ENCODE data around the gene FYTTD1. TPM values are rescaled to one million over a fixed set of nuclear protein-coding genes. Genes with fewer than 3 reads are reported as not detected.
A peak's percentile ranks its signal among the peaks of the same experiment; 100 is the strongest.

Gene FYTTD1
- total and polyA plus RNA-seq, 10 donors, result 10.9 to 52.6 (median 30.1) TPM

DNA sequence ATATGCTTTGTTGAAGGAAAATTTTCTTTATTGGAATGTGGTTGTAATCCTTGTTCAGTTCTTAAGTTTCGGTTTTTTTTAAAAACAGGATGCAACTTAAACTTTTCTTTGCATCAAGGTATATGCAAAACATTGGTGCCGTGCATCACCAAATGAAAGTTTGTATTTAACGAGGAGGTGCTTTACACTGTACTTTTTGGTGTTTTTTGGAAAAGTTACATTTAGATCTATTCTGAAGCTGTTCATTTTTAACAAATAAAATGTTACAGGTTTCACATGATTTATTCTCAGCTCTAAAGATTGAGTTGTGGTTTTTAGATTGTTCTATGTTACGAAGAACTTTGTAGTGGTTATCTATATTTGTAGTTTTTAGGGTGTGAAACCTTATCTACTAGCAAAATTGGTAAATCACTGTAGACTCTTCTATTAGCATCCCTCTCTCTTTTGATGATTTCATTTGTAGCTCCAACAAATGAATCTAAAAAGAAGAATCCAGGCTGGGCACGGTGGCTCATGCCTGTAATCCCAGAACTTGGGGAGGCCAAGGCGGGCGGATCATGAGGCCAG, 34.4 kb downstream of the FYTTD1 start:
- Histone ChIP-seq H3K4me1 (peaks cover 0 to 21% (median 0%) of the 10 kb centered on the region in 6 donors), H3K27ac (peak overlapping the region in 2 of 8 donors; percentile 7 to 35), H3K4me3 (no peak overlapping the region), H3K36me3 (peaks cover 0 to 85% (median 23%) of the 10 kb centered on the region in 6 donors), H3K9me3 (no peaks in the 10 kb centered on the region), H3K27me3 (replicated peaks in 1 of 7) (no peaks in the 10 kb centered on the region)
- no peak for DNase-seq
- 72 to 89% (median 84%) methylated on average over 7 of the region's 7 CpGs for WGBS, 5 donors
- intact Hi-C loops (cut with DNase I; ENCODE audit: low total_unique reads), result no loop called here
- TF ChIP-seq POLR2AphosphoS5 (IDR thresholded peaks at IDR 0.05), result no peak
- TF ChIP-seq POLR2A (IDR thresholded peaks at IDR 0.05), result no peak
- TF ChIP-seq, protein P1, sequence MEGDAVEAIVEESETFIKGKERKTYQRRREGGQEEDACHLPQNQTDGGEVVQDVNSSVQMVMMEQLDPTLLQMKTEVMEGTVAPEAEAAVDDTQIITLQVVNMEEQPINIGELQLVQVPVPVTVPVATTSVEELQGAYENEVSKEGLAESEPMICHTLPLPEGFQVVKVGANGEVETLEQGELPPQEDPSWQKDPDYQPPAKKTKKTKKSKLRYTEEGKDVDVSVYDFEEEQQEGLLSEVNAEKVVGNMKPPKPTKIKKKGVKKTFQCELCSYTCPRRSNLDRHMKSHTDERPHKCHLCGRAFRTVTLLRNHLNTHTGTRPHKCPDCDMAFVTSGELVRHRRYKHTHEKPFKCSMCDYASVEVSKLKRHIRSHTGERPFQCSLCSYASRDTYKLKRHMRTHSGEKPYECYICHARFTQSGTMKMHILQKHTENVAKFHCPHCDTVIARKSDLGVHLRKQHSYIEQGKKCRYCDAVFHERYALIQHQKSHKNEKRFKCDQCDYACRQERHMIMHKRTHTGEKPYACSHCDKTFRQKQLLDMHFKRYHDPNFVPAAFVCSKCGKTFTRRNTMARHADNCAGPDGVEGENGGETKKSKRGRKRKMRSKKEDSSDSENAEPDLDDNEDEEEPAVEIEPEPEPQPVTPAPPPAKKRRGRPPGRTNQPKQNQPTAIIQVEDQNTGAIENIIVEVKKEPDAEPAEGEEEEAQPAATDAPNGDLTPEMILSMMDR (IDR thresholded peaks at IDR 0.05 in 8 of 11, conservative IDR thresholded peaks at IDR 0.05 in 3 of 11), result no peak

DNA sequence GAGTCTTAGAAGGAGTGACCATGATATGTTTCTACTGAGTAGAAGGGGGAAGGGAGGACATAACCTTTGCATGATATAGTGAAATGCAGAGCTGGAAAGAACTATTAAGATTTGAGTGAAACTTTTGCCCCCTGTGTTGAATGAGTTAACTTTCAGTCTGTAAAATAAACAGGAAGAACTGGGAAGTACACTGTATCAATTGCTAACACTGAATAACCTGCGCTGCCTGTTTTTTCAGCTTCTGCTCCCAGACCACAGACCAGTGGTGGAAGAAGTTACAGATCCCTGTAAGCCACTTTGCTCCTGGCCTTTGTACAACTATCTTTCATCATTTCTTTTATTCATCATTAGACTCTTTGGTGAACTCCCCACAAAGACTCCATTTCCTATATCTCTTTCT, 37.7 kb downstream of the FYTTD1 start:
- no peak overlapping the region for H3K4me3 ChIP-seq
- intact Hi-C loops (cut with DNase I; ENCODE audit: low total_unique reads), result no loop called here
- no peak for DNase-seq
- TF ChIP-seq, protein P1 (IDR thresholded peaks at IDR 0.05 in 8 of 11, conservative IDR thresholded peaks at IDR 0.05 in 3 of 11), result no peak
- TF ChIP-seq POLR2AphosphoS5 (IDR thresholded peaks at IDR 0.05) (no peak), POLR2A (IDR thresholded peaks at IDR 0.05) (no peak)
- 72 to 90% (median 85%) methylated on average over 1 of the region's 1 CpG for WGBS, 5 donors
- H3K36me3 ChIP-seq, result peaks cover 0 to 52% (median 6%) of the 10 kb centered on the region in 6 donors
- no peak overlapping the region for H3K27ac ChIP-seq
- no peaks in the 10 kb centered on the region for H3K27me3 ChIP-seq (replicated peaks in 1 of 7)
- H3K9me3 ChIP-seq, result no peaks in the 10 kb centered on the region
- peaks cover 0 to 37% (median 10%) of the 10 kb centered on the region in 6 donors for H3K4me1 ChIP-seq

DNA sequence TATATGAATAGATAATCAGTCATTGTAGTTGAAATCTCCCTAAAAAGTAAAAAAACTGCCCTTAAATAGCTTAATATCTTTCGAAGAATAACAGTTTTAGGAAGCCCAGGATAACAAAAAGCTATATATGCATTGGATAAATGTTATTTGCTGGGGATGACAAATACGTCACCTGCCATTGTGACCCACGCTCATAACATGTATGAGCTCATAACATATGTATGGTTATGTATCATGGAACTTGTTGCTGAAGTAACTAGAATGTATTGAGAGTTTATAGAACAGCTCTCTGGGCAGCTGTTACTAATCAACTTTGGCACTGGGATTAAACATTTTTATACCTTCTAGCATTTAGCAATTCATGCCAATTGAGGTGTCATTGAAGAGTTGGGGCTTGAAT, 39.6 kb downstream of the FYTTD1 start:
- WGBS, 5 donors, result 89 to 99% (median 95%) methylated on average over 3 of the region's 3 CpGs
- Histone ChIP-seq H3K27me3 (replicated peaks in 1 of 7) (no peaks in the 10 kb centered on the region), H3K27ac (no peak overlapping the region), H3K4me3 (no peak overlapping the region), H3K4me1 (peaks cover 5 to 42% (median 29%) of the 10 kb centered on the region in 6 donors), H3K36me3 (peaks cover 0 to 33% (median 2%) of the 10 kb centered on the region in 6 donors), H3K9me3 (no peaks in the 10 kb centered on the region)
- intact Hi-C loops (cut with DNase I; ENCODE audit: low total_unique reads), result no loop called here
- TF ChIP-seq, protein P1 (IDR thresholded peaks at IDR 0.05 in 8 of 11, conservative IDR thresholded peaks at IDR 0.05 in 3 of 11), result no peak
- TF ChIP-seq POLR2A (IDR thresholded peaks at IDR 0.05) (no peak), POLR2AphosphoS5 (IDR thresholded peaks at IDR 0.05) (no peak)
- no peak for DNase-seq

DNA sequence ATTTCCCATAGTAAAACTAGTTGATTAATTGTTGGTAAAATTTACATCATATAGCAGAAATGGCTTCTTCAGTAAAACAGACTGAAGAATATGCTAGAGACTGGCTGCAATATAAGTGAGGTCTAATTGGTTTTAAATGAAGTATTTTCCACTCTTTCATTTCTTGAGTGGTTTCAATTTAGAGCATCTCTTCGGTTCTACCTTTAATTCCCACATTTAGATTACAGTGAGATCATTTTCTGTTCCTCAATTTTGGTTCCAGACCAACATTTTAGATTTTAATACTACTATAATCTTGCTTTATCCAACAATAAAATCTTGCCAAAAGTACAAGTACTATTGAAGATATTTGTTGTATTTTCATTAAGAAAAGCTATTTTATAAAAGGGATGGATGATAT, 40.4 kb downstream of the FYTTD1 start:
- Histone ChIP-seq H3K27ac (peak overlapping the region in 4 of 8 donors; percentile 96 to 99 (median 97)), H3K4me3 (peak overlapping the region in 4 of 8 donors; percentile 57 to 94 (median 79)), H3K9me3 (no peaks in the 10 kb centered on the region), H3K27me3 (replicated peaks in 1 of 7) (no peaks in the 10 kb centered on the region), H3K4me1 (peaks cover 8 to 45% (median 35%) of the 10 kb centered on the region in 6 donors), H3K36me3 (peaks cover 0 to 26% (median 0%) of the 10 kb centered on the region in 6 donors)
- TF ChIP-seq POLR2A (IDR thresholded peaks at IDR 0.05), result no peak
- no peak for TF ChIP-seq POLR2AphosphoS5 (IDR thresholded peaks at IDR 0.05)
- TF ChIP-seq, protein P1 (IDR thresholded peaks at IDR 0.05 in 8 of 11, conservative IDR thresholded peaks at IDR 0.05 in 3 of 11), result no peak
- no peak for DNase-seq
- intact Hi-C loops (cut with DNase I; ENCODE audit: low total_unique reads), result no loop called here
- 44 to 58% (median 52%) methylated on average over 1 of the region's 1 CpG for WGBS, 5 donors
